Right lobe of liver (tissue), 6 donors: ENCODE data around the gene RFX8. TPM values are rescaled to one million over a fixed set of nuclear protein-coding genes. Genes with fewer than 3 reads are reported as not detected.

Experiments
- ATAC-seq, 4 donors: fragments of 200-7000 bp; cut with Tn5 transposase; one replicate each; pipeline ENCODE4 v1.9.1; 2020; ENCODE audit warnings: mild to moderate bottlenecking in 4 of 4, moderate library complexity in 4 of 4
- DNase-seq, 3 donors: peaks; one replicate each; pipeline ENCODE4 v3.0.0-alpha.2; 2020
- H3K27ac ChIP-seq, 3 donors: fragments of 200-600 bp; one replicate each; pipeline ENCODE4 v1.8.0; 2022
- H3K27me3 ChIP-seq, 2 donors: fragments of 200-600 bp; one replicate each; pipeline ENCODE4 v1.8.0; 2022
- H3K36me3 ChIP-seq, 4 donors: fragments of 200-600 bp; sonication (generic) in 1 of 4; one replicate each; pipeline versions ENCODE4 v1.5.1 to v1.8.0; 2017 to 2022; ENCODE audit warnings: control low read depth in 1 of 4
- H3K4me1 ChIP-seq, 4 donors: fragments of 200-600 bp; sonication (generic) in 1 of 4; one replicate each; pipeline versions ENCODE4 v1.5.1 to v1.8.0; 2017 to 2022; ENCODE audit warnings: control low read depth in 1 of 4
- H3K4me3 ChIP-seq, 3 donors: fragments of 200-600 bp; one replicate each; pipeline ENCODE4 v1.8.0; 2022
- H3K9me3 ChIP-seq, 4 donors: fragments of 200-600 bp; sonication (generic) in 1 of 4; one replicate each; pipeline versions ENCODE4 v1.5.1 to v1.8.0; 2017 to 2022; ENCODE audit warnings: control low read depth in 1 of 4
- POLR2A ChIP-seq: fragments of 450-650 bp; IDR thresholded peaks from one replicate; pipeline ENCODE4 v1.6.1; 2017; ENCODE audit warnings: antibody characterized with exemption, mild to moderate bottlenecking
- WGBS: methylation state at CpG from one replicate; pipeline ENCODE4 v1.1.6; 2018; ENCODE audit warnings: low coverage, low lambda C conversion rate; ENCODE audit not compliant: insufficient coverage; ENCODE audit errors: missing lambda C conversion rate; 5-methylcytosine and 5-hydroxymethylcytosine counted together
- intact Hi-C, 2 donors: fragments of 100-400 bp; cut with DNase I; formaldehyde crosslinking; loops; one replicate each; pipeline versions ENCODE4 v1.11.2 to v1.14.1; 2022
- long read RNA-seq: library from polyadenylated mRNA; unstranded; transcript quantifications from one replicate; pipeline ENCODE4 v2.0.0, GENCODE V29; 2019
- total RNA-seq, 6 experiments: library from RNA; depleted of rRNA in 2 of 6; stranded (reverse); fragments of >200 nt in 2 of 6; fragmentation: NEBNext Ultra II Directional in 3 of 6; extraction: Animal tissue kit (Norgen Biotek cat#: 25700) in 3 of 6; gene quantifications; one replicate each; pipeline versions ENCODE4 v1.1.0 to v1.2.4, GENCODE V29; 2016 to 2023
- TF ChIP-seq, protein P1 (sequence below), 4 donors: fragments of 200-600 bp in 3 of 4; fragments of 450-650 bp in 1 of 4; IDR thresholded peaks; one replicate each; pipeline versions ENCODE4 v1.5.1 to v1.8.0; 2016 to 2022; ENCODE audit warnings: antibody characterized with exemption in 4 of 4, mild to moderate bottlenecking in 2 of 4
- donor health status: DM: no; HTN: yes; CAD: no.
- donor health status: DM: no; HTN: no; CAD: no.
- donor health status: DM: no; HTN: no; CAD: no.
- donor health status: DM: no; HTN: yes; CAD: no.
- donor health status: DM: no; HTN: yes; CAD: no.

RFX8 gene
- not detected for total RNA-seq
- long read RNA-seq, result 0 reads

DNA sequence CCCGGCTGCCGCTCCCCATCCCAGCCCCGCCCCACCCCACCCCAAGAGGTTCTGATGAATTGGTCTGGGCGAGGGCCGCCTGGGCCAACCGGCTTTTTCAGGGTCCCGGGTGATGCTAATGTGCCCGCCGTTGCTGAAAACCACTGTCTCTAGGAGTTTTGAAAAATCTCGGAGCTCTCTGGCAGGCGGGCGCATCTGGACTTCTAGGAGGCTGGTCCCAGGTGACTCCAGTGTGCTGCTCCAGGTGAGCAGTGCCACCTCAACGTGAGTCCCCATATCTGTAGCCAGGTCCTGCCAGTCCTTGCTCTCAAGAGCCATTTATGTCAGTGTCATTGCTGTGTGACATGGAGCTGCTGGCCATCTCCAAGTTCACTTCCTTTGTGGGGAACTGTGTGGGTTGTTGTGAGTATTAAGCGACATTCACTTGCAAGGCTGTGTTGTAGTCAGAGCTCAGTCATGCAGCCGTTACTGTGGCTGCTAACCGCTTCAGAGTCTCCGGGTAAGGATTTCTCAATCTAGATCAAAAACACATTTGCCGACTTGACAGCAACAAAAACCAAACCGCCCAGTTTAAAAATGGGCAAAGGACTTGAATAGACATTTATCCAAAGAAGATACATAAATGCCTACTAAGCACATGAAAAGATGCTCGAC lies at the start of gene RFX8:
TSS of gene RFX8 (minus strand) at position 382 of the 654 bp plus-strand sequence. CDS start 8,264 bp downstream, outside the sequence.
- peak in 1 of 4 donors; percentile 55 for ATAC-seq
- Histone ChIP-seq H3K4me3 (peak within 1 kb of the TSS; percentile 44 to 49 (median 47)), H3K4me1 (peaks cover 0 to 10% (median 0%) of the 10 kb centered on the region in 4 donors), H3K36me3 (no peaks in the 10 kb centered on the region), H3K27me3 (peaks cover 0 to 5% of the 10 kb centered on the region in 2 donors), H3K27ac (peak within 1 kb of the TSS in 1 of 3 donors; percentile 69), H3K9me3 (no peaks in the 10 kb centered on the region)
- WGBS, result 34% methylated on average over 7 of the region's 20 CpGs
- intact Hi-C loops, result no loop called here
- DNase-seq, result no peak
- TF ChIP-seq, protein P1, sequence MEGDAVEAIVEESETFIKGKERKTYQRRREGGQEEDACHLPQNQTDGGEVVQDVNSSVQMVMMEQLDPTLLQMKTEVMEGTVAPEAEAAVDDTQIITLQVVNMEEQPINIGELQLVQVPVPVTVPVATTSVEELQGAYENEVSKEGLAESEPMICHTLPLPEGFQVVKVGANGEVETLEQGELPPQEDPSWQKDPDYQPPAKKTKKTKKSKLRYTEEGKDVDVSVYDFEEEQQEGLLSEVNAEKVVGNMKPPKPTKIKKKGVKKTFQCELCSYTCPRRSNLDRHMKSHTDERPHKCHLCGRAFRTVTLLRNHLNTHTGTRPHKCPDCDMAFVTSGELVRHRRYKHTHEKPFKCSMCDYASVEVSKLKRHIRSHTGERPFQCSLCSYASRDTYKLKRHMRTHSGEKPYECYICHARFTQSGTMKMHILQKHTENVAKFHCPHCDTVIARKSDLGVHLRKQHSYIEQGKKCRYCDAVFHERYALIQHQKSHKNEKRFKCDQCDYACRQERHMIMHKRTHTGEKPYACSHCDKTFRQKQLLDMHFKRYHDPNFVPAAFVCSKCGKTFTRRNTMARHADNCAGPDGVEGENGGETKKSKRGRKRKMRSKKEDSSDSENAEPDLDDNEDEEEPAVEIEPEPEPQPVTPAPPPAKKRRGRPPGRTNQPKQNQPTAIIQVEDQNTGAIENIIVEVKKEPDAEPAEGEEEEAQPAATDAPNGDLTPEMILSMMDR (IDR thresholded peaks at IDR 0.05), result no peak

DNA sequence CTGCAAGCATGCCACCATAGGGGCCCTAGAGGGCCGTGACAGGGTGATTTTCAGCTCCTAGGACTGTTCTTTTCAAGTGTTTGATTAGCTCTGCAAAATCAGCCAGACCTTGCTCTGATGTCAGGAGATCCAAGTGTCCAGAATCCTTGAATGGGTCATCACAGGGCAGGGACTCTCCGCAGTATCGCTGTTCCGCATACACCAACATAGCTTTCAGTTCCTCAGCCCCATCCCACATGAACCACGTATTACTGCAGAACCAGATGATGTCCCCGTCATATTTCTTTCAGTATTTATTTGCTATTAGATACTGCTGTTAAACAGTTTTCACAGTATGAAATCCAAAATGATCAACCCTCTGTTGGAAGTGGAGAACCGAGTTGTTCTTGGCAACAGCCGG lies 46.6 kb upstream of the RFX8 start:
- no peak overlapping the region for H3K4me3 ChIP-seq
- TF ChIP-seq, protein P1 (IDR thresholded peaks at IDR 0.05), result no peak
- TF ChIP-seq POLR2A, result no peak
- no peaks in the 10 kb centered on the region for H3K27me3 ChIP-seq
- intact Hi-C loops, result loop anchor here in 1 of 2 donors (10.0 kb wide), 1 partner anchor 313 kb away; no protein-coding TSS in a partner anchor
- no peaks in the 10 kb centered on the region for H3K9me3 ChIP-seq
- H3K36me3 ChIP-seq, result no peaks in the 10 kb centered on the region
- peaks cover 0 to 8% (median 2%) of the 10 kb centered on the region in 4 donors for H3K4me1 ChIP-seq
- ATAC-seq (no peak), DNase-seq (no peak)
- H3K27ac ChIP-seq, result no peak overlapping the region
- 70% methylated on average over 5 of the region's 8 CpGs for WGBS

DNA sequence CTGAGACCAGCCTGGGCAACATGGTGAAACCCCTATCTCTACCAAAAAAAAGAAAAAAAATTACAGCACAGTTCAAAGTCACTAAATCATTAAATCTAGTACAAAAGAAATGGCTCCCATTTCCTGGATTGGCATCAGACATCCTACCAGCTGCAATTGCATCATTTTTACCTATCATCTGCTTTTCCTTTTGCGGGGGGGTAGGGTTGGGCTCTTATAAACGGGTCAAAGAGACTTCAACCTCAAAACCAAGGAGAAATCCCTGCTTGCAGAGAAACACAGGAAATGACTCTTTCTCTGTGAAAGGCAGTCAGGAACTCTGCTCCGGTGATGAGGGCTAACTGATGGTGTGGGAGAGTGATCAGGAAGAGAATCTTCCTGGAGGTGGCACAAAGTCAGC lies 45.3 kb upstream of the RFX8 start:
- Histone ChIP-seq H3K27me3 (no peaks in the 10 kb centered on the region), H3K9me3 (no peaks in the 10 kb centered on the region), H3K4me3 (no peak overlapping the region), H3K36me3 (no peaks in the 10 kb centered on the region), H3K27ac (no peak overlapping the region), H3K4me1 (peaks cover 0 to 12% (median 2%) of the 10 kb centered on the region in 4 donors)
- intact Hi-C loops, result loop anchor here in 1 of 2 donors (10.0 kb wide), 1 partner anchor 315 kb away; no protein-coding TSS in a partner anchor
- ATAC-seq (no peak), DNase-seq (no peak)
- 32% methylated on average over 3 of the region's 3 CpGs for WGBS
- TF ChIP-seq, protein P1 (IDR thresholded peaks at IDR 0.05), result no peak
- TF ChIP-seq POLR2A, result no peak

DNA sequence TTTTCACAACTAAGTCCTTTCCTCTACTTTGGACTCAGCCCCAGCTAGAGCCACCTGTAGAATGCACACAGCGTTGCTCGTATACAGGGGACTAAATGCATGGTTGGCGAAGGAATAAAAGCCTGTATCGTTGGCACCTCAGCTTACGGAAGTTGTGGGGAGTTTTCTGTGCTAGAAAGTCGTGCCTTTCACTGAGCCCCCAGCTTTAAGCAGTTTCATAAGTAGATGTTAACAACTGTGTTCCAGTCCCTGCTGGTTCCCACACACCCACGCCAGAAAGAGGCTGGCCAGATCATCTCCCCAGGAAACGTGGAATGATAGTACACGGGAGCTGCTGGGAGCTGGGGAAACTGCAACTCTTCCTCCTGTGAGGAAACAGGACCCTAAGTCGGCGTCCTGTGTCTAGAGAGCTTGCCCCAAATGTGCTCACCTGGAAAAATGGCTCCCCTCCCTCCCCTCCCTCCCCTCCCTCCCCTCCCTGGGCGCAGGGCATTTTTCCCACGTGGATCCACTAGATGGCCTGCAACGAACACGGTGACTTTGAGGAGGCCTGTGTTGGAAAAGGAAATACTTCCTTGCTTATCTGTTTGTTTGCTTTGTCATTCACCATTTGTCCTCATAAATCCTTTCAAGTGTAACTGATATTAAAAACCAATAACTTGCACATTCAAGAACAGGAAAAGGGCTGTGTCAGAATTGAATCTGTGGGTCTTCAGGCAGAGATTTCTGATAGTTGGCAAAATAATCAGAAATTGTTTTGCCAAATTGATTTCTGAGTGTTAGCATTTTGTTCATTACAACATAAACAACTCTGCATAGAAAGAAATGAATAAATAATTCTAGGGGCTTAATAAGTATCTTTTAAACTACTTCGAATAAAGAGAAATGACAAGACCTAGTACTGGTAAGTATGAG lies 43.9 kb upstream of the RFX8 start:
- H3K4me3 ChIP-seq, result peak overlapping the region in 1 of 3 donors; percentile 38
- TF ChIP-seq, protein P1 (IDR thresholded peaks at IDR 0.05), result peak; percentile 28 to 52 (median 49)
- TF ChIP-seq POLR2A, result no peak
- ATAC-seq (peak; percentile 82 to 95 (median 93)), DNase-seq (peak; percentile 58 to 71 (median 64))
- intact Hi-C loops, result loop anchor here in 1 of 2 donors (10.0 kb wide), 1 partner anchor 296 kb away; no protein-coding TSS in a partner anchor
- H3K36me3 ChIP-seq, result no peaks in the 10 kb centered on the region
- no peaks in the 10 kb centered on the region for H3K9me3 ChIP-seq
- H3K27ac ChIP-seq, result no peak overlapping the region
- WGBS, result 21% methylated on average over 14 of the region's 16 CpGs
- no peaks in the 10 kb centered on the region for H3K27me3 ChIP-seq
- peaks cover 0 to 12% (median 2%) of the 10 kb centered on the region in 4 donors for H3K4me1 ChIP-seq
